RPMI7951 (cell line): ENCODE data around the gene PDZD7. TPM values are rescaled to one million over a fixed set of nuclear protein-coding genes. Genes with fewer than 3 reads are reported as not detected.
"Not testable (repeated sequence)": the region's sequence is repeated elsewhere in the genome, so short reads cannot be mapped to it uniquely, and the experiment has no call there.

Source experiments
- DNase-seq: peaks from one replicate; pipeline ENCODE4 v3.0.0-alpha.2; 2012; ENCODE audit warnings: low read depth
- total RNA-seq: library from RNA; depleted of rRNA; stranded (reverse); fragments of >200 nt; shearing (Covaris generic); gene quantifications from 2 replicates; pipeline ENCODE4 v1.2.3, GENCODE V29; 2014

Gene PDZD7
- total RNA-seq, 1 experiment from 2014 or later, result 2.0 TPM

DNA sequence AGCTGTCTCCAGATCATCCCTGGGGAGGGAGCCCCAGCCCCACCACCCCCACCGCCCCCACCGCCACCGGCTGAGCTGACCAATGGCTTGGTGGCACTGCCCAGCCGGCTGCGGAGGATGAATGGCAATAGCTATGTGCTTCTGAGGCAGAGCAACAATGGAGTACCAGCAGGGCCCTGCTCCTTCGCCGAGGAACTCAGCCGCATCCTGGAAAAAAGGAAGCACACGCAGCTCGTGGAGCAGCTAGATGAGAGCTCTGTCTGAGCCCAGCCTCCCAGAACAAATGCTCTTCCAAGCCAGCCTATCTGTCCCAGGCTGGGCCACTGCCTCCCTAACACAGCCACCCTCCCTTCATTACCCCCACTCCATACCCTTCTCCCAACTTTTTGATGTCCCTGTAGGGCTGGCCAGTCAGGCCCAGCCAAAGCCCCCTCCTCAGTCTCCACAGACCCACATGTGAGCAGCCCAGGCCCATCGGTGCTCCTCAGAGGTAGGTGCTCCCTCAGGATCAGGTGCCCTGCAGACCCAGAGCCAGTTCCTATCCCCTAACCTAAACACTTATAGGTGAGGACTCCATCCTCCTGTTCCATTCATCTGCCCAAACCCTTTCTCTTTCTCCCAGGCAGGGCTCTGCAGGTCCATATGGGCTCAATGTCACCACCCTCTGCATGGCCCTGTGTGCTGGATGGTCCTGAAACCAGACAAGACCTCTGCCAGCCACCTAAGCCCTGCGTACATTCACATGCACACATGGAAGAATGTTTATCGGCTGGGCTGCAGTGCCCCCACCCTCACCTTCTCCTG, 46.9 kb downstream of the PDZD7 start:
- no peak for DNase-seq

DNA sequence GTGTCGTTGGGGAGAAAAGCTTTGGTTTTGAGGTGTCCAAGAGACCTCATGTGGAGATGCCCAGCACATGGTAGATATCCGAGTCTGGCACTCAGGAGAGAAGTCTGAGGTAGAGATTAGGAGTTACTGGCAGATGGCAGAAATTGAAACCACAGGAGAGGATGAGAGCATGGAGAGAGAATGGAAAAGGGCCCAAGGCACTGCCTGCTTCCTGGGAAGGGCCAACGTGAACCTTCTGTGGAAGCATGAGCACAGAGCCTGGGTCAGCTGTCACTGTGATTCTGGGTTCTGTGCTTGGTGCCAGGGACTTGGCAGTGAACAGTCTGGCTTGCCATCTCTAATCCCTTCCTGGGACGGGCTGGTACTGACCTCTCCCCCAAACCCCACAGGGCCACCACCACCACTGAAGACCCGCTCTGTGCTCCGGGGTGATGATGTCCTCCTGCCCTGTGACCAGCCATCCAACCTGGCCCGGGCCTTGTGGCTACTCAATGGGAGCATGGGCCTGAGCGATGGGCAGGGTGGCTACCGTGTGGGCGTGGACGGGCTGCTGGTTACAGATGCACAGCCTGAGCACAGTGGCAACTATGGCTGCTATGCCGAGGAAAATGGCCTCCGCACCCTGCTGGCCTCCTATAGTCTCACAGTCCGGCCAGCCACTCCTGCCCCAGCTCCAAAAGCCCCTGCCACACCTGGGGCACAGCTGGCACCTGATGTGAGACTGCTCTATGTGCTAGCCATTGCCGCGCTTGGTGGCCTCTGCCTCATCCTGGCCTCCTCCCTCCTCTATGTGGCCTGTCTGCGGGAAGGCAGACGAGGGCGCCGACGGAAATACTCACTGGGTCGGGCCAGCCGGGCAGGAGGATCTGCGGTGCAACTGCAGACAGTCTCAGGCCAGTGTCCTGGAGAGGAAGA, 47.8 kb downstream of the PDZD7 start:
- no peak for DNase-seq

DNA sequence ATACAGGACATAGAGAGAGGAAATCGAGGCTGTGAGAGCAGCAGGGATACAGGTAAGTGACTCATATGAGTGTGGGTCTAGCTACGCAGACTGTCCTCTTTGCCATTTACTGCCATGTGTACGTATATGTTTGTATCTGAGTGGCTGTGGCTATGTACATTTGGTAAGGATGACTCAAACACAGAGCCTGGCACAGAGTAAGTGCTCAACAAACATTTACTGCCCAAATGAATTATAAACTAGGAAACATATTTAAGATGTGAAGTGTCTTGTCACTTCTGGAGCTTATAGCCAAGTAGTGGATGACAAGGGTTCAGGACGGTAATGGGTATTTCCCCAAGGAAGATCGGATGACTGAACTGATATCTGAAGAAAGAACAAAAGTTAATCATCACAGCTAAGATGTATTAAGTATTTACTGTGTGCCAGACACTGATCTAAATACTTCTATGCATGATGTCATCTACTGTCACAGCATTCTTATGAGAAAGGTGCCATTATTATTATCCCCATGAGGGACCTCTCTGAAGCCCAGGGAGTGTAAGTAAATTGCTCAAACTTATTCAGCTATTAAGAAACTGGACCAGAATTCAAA, 49.7 kb downstream of the PDZD7 start:
- no peak for DNase-seq

DNA sequence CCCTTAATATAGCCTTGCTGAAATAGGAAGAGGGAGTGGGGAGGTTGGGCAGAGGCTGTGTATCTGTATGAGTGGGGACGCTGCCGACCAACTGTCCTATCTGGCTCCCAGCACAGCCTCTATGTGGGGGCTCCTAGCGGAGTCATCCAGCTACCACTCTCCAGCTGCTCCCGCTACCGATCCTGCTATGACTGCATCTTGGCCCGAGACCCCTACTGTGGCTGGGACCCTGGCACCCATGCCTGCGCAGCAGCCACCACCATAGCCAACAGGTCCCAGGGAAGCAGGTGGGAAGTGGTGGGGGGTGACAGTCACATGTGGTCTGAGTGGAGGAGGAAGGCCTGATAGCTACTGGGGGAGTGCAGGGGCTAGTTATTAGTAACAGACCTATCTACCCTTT, 50.2 kb downstream of the PDZD7 start:
- no peak for DNase-seq

DNA sequence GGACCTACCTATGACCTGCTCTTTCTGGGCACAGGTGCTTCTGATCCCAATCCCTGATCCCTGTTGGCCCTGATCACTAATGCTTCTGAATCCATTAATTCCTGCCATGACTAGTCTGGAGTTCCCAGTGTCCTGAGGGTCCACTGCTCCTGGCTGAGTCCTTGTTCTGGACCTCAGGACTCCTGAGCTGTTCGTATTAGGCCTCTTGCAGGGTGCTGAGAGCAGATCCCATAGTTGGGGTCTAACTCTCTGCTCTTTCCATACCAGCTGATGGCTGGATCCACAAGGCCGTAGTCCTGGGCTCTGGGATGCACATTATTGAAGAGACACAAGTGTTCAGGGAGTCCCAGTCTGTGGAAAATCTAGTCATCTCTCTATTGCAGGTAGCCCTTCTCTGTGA, 50.6 kb downstream of the PDZD7 start:
- DNase-seq, result no peak

DNA sequence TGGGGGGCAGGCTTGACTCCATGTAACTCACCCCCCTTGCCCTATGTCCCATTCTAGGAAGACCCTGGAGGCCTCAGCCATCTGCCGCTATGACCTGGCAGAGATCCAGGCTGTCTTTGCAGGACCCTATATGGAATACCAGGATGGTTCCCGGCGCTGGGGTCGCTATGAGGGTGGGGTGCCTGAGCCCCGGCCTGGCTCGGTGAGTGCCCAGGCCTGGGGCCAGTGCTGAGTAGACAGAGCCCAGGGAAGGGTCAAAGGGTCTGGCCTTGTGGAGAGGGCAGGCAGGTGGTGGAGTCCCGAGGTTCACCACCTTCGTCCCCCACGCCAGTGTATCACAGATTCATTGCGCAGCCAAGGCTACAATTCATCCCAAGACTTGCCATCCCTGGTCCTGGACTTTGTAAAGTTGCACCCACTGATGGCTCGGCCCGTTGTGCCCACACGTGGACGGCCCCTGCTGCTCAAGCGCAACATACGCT, 51.1 kb downstream of the PDZD7 start:
- no peak for DNase-seq

DNA sequence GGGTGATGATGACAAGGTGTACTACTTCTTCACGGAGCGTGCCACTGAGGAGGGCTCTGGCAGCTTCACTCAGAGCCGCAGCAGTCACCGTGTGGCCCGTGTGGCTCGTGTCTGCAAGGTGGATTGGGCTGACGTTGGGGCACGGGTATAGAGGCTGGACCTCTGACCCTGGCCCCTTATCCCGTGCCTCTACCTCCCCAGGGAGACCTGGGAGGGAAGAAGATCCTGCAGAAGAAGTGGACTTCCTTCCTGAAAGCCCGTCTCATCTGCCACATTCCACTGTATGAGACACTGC, 52.1 kb downstream of the PDZD7 start:
- no peak for DNase-seq

DNA sequence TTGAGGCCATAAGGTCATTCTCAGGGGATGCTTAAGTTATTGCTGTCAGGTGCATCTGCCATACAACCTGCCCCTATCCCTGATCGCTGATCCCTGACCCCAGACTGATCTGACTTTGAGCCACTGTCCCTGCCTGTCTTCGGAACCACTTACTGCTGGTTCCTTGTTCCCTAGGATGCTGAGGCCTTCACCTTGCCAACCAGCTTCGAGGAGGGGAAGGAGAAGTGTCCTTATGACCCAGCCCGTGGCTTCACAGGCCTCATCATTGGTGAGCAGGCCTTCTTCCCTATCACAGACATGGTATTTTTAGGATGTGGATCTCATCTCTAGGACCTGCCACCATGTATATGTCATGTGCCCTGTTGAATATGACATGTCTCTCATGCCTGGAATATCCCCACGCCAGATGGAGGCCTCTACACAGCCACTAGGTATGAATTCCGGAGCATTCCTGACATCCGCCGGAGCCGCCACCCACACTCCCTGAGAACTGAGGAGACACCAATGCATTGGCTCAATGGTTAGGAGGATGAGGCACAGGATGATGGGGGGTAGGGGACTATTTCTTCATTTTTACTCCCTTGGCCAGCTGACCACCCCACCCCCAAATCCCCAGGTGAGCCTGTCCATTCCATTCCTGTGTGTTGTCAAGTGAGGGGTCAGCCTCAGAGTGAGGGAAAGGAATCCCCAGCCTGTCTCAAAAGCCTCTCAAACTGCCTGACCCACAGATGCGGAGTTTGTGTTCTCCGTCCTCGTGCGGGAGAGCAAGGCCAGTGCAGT, 52.6 kb downstream of the PDZD7 start:
- DNase-seq, result no peak

DNA sequence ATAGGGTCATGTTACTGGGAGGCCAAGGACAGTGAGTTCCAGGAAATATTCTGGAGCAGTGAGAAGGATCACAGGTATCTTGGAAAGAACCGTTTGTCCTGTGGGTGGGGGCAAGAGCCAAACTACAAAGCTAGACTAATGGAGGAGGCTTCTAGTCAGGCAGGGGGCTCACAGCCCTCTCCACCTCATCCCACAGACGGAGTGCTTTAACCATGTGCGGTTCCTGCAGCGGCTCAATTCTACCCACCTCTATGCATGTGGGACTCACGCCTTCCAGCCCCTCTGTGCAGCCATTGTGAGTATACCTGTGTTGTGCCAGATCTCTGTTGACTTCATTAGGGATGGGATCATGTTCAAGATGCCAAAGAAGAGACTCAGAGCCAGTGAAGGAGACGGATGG, 53.5 kb downstream of the PDZD7 start:
- no peak for DNase-seq

DNA sequence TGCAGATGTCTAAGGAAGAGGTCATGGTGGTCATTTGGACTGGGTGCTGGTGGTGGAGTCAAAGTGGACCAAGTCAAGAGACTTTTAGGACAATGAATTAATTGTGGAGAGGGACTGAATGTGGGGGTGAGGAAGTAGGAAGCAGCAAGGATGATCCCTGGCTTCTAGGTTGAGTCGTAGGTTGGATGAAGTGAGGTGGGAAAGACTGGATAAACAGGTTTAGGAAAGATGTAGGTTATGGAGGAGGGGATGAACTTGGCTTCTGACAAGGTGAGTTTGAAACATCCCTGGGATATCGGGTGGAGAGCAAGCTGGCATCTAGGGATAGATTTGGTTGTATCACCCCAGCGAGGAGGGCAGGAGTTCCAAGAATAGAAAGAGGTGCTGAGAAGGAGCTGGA, 54.0 kb downstream of the PDZD7 start:
- DNase-seq, result no peak

DNA sequence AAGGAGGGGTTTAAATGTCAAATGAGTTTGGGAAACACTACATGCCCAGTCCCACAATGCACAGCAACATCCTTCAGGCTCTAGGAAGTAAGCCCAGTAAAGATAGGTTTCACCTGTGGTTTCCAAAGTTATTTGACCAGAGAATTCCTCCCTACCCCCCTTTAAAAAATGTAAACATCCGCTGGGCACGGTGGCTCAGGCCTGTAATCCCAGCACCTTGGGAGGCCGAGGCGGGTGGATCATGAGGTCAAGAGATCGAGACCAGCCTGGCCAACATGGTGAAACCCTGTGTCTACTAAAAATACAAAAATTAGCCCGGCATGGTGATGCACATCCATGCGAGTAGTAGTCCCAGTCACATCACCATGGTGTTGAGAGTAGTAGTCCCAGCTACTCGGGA, 55.5 kb downstream of the PDZD7 start:
- DNase-seq, result not testable (repeated sequence)

DNA sequence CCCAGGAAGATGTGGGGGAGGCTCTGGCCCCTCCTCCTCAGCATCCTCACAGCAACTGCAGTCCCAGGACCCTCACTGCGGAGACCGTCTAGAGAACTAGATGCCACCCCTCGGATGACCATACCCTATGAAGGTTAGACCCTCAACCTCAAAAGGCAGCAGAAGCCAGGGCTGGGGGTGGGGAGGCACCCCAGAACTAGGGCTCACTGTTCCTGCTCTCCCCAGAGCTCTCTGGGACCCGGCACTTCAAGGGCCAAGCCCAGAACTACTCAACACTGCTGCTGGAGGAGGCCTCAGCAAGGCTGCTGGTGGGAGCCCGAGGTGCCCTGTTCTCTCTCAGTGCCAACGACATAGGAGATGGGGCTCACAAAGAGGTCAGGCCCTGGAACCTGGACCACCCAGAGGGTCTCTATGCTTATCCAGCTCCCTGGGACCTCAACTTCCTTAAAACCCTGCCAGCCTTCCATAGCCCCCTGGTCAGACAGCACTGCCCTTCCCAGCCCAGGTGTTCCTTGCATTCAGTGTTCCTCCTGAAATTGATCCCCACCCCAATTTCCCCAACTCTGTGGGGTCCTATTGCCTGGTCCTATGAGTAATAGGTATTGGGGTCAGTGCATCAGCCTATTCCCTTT, 57.9 kb downstream of the PDZD7 start:
- no peak for DNase-seq

DNA sequence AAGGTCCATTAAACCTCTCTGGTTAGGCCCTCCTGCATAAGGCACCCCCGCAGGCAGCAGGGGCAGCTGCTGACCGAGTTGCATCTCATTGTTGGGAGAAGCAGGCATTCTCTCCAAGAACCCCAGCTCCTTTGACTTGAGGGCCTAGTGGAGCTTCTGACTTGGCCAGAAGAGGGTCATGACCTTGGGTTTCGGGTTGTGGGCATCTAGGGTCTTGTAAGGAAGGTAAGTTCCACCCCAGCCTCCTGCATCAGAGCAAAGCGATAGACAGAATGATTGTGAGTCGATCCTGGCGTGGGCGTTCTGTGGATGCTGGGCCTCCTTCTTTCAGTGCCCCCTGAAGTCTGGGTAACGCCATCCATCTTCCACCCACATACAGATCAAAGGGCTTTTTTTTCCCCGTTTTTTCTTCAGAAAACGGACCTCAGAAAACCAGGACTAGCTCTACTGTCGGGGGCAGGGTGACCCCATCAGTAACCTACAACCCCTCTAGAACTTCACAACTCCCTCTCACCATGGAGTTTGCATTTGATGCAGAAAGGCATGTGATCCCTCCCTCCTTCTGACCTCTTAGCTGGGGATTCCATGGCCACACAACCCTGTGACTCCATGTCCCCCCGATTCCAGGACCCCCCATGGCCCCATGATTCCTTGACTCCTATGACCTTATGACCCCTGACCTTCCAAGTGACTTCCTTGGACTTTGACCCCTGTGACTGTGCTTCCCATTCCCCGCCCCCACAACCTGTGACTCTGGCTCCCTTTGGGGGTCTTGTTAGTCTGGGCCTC, 58.6 kb downstream of the PDZD7 start:
- DNase-seq, result no peak

DNA sequence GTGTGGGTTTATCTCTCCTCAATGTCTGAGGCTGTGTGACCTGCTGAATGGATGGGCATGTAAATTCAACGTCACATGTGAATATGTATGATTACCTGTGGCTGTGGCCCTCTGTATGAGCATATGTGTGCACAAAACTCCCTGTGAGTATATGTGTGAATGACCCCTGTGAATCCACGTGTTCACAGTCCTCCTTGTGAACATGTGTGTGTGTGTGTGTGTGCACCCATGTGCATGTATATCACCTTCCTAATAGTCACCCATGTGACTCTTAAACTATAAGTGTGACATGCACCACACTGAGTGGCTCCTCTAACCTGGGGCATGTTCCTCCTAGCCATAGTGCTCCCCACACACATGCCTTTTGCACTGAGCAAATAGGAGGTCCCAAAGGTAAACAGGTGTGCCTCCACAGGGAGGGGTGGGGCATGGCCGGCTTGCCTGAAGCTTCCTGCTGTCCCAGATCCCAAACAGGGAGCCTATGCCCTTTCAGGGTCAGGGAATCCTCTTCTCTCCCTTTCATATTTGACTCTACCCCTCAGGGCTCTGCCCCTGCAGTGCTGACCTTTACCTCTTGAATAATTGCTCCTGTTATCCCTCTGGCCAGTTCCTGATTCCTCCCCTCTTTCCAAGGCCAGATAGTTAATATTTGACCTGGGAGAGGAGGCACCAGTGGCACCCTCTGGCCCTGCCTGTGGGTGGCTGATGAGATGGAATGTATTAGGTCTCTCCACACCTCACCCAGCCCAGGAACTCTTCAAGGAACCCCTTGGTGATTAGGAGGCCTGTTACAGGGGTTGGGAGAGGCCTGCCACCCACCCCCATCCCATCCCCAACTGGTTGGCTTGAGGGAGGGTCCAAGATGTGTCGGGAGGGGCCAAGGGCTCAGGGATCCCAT, 59.8 kb downstream of the PDZD7 start:
- no peak for DNase-seq

DNA sequence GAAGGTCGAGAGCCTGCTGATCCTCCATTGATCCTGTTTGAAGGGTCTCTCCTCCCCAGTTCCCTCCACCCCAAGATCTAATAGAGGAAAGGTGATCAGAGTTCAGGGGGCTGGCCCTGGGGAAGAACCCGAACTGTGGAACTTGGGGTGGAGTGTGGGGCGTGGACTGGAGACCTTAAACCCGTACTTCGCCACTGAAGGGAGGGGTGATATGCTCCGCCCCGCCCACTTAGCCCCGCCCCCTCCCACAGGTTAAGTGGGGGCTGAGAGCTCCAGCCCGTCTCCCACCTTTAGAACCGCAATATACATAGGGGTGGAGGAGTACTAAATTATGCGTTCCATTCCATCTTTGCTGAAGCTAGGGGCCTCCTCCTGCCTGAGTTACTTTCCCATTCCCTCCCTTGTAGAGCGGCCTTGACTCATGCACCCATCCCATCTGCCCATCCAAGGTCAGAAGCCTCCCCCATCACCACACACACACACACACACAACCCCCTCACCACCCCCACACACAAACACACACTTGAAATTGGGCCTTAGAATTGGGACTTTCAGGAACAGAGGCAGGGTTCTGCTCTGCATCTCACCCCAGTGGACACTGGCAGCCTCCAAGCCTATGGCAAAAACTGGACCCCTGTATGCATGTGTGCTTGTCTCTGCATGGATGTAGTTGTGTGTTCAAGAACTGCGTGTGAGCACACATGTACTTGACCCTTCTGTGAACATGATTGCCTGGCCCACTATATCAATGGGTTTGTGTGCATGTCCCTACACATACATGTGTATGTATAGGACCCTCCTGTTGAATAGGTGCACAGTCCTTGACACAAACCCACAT, 60.6 kb downstream of the PDZD7 start:
- no peak for DNase-seq

DNA sequence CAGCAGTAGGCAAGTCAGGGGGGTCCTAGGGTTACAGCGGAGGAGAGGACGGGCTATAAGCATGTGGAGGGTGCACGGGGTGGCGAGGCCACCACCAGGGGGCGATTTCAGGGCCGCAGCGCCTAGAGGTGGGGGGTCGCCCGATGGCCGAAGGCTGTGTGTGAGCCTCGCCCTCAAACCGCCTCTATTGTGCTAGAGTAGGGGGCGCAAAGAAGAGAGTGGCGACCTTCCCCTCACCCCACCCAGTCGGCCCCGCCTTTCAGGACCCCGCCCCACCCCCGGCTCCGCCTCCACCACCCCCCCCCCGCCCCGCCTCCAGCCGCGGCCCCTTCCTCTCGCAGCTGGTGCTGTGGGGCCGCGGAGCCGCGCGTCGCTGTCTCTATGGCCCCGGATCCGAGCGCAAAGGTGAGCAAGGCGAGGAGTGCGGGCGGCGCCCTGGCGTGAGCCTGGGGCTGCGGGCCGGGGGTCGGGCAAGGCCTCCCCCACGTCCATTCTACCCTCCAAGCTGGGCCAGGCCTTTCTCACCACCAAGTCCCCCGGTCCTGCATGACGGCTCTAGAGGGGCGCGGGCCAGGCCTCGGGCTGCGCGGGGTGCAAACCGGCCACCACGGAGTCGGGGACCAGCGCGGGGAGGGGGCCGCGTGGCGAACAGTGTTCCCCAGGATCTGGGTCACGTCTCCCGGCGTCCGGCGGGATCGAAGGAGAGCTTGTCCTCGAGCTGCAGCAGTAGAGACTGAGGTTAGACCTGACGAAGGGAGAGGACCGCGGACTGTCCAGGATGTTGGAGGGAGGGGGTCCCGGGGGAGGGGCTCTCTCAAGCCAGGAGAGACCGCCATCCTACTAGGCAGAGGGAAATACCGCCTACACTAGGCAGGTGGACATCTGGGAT, 61.5 kb downstream of the PDZD7 start, which contains the start of gene SEMA4G:
Gene SEMA4G (plus strand): TSS at position 318 of the 889 bp plus-strand sequence. CDS start 3,409 bp downstream, outside the sequence.
- DNase-seq, result peak; percentile 20

DNA sequence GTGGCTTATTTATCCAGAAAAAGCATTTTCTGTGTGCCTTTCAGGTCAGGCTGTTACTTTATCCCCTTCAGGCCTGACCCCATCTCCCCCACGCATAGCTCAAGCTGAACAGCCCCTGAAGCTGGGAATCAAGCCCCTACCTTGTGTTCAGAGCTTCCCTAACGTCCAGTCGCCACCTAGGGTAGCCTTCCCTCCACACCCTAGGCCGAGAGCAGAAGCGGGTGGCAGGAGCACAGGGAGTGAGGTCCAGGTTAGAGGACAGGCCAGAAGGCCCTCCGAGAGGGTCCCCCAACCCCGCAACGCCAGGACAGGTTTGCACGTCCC, 62.1 kb downstream of the PDZD7 start:
- DNase-seq, result no peak
